WTC11 (cell line): ENCODE data around the gene MRPL54. TPM values are rescaled to one million over a fixed set of nuclear protein-coding genes. Genes with fewer than 3 reads are reported as not detected.

Experiments
- ATAC-seq: fragments of 200-7000 bp; cut with Tn5 transposase; 2 replicates; pipeline ENCODE4 v1.10.0; 2021; ENCODE audit warnings: mild to moderate bottlenecking, moderate library complexity
- CTCF ChIA-PET: fragments of 300-600 bp; sonication (Branson Sonifier 250); formaldehyde crosslinking; loops from one replicate; lab custom pipeline; 2021; ENCODE audit warnings: antibody characterized with exemption; lab: Charles Lee
- POLR2A ChIA-PET: fragments of 350-600 bp; sonication (Branson Sonifier 250); formaldehyde crosslinking; loops from one replicate; lab custom pipeline; 2021; ENCODE audit warnings: antibody characterized with exemption; lab: Charles Lee
- DNase-seq: peaks from one replicate; pipeline ENCODE4 v3.0.0; 2021; ENCODE audit warnings: low spot score
- H3K27ac Mint-ChIP-seq: 2 replicates; pipeline ENCODE4 v1.8.0; 2021; ENCODE audit warnings: mixed read lengths
- H3K27me3 Mint-ChIP-seq: 2 replicates; pipeline ENCODE4 v1.8.0; 2021; ENCODE audit warnings: low read depth, mild to moderate bottlenecking, moderate library complexity, mixed read lengths
- H3K36me3 Mint-ChIP-seq: 2 replicates; pipeline ENCODE4 v1.8.0; 2021; ENCODE audit warnings: mixed read lengths
- H3K4me1 Mint-ChIP-seq: 2 replicates; pipeline ENCODE4 v1.8.0; 2022; ENCODE audit warnings: mixed read lengths
- H3K4me3 Mint-ChIP-seq: 2 replicates; pipeline ENCODE4 v1.8.0; 2021; ENCODE audit warnings: mild to moderate bottlenecking, moderate library complexity, mixed read lengths
- H3K9me3 Mint-ChIP-seq: 2 replicates; pipeline ENCODE4 v1.8.0; 2021; ENCODE audit warnings: mixed read lengths
- ATF1 ChIP-seq: sonication (generic); formaldehyde crosslinking; IDR thresholded peaks from 2 replicates; pipeline ENCODE4 v1.8.1; 2023; ENCODE audit warnings: mild to moderate bottlenecking, moderate library complexity, missing genetic modification reagents
- EMX1 ChIP-seq: fragments of 250-450 bp; sonication (Bioruptor Pico); IDR thresholded peaks from 2 replicates; pipeline ENCODE4 v1.8.0; 2021; ENCODE audit warnings: mild to moderate bottlenecking
- GABPB1 ChIP-seq: sonication (generic); formaldehyde crosslinking; IDR thresholded peaks from 2 replicates; pipeline ENCODE4 v1.8.1; 2023; ENCODE audit warnings: mild to moderate bottlenecking, missing genetic modification reagents
- JUN ChIP-seq: sonication (generic); formaldehyde crosslinking; IDR thresholded peaks from 2 replicates; pipeline ENCODE4 v1.8.0; 2023; ENCODE audit warnings: mild to moderate bottlenecking, missing genetic modification reagents
- NFE2L1 ChIP-seq: sonication (generic); formaldehyde crosslinking; IDR thresholded peaks from 2 replicates; pipeline ENCODE4 v1.8.1; 2023; ENCODE audit warnings: missing genetic modification reagents
- NR1H2 ChIP-seq: sonication (generic); formaldehyde crosslinking; IDR thresholded peaks from 2 replicates; pipeline ENCODE4 v1.9.0; 2021; ENCODE audit warnings: mild to moderate bottlenecking, moderate library complexity, missing genetic modification reagents
- NR2C2 ChIP-seq: sonication (generic); formaldehyde crosslinking; IDR thresholded peaks from 2 replicates; pipeline ENCODE4 v1.8.0; 2022; ENCODE audit warnings: mild to moderate bottlenecking, missing genetic modification reagents
- SMAD4 ChIP-seq: sonication (generic); formaldehyde crosslinking; IDR thresholded peaks from 2 replicates; pipeline ENCODE4 v1.8.0; 2022; ENCODE audit warnings: mild to moderate bottlenecking, missing genetic modification reagents
- SOX15 ChIP-seq: fragments of 250-450 bp; sonication (Bioruptor Pico); IDR thresholded peaks from 2 replicates; pipeline ENCODE4 v1.9.0; 2021; ENCODE audit warnings: mild to moderate bottlenecking
- ZNF219 ChIP-seq: sonication (generic); formaldehyde crosslinking; IDR thresholded peaks from 2 replicates; pipeline ENCODE4 v1.8.0; 2023; ENCODE audit warnings: missing genetic modification reagents, mild to moderate bottlenecking, borderline replicate concordance
- ZNF416 ChIP-seq: fragments of 250-450 bp; sonication (Bioruptor Pico); IDR thresholded peaks from 2 replicates; pipeline ENCODE4 v1.9.0; 2021; ENCODE audit warnings: mild to moderate bottlenecking, inconsistent platforms
- total RNA-seq: library from RNA; stranded (reverse); gene quantifications from 3 replicates; pipeline ENCODE4 v1.2.3, GENCODE V29; 2021
- TF ChIP-seq, protein P1 (sequence below): sonication (generic); formaldehyde crosslinking; IDR thresholded peaks from 2 replicates; pipeline ENCODE4 v1.8.1; 2022; ENCODE audit warnings: low read depth, missing genetic modification reagents, borderline replicate concordance
- TF ChIP-seq, protein P2 (sequence below): sonication (generic); formaldehyde crosslinking; IDR thresholded peaks from 2 replicates; pipeline ENCODE4 v1.8.0; 2022; ENCODE audit warnings: mild to moderate bottlenecking, missing genetic modification reagents
- TF ChIP-seq, protein P3 (sequence below): sonication (generic); formaldehyde crosslinking; IDR thresholded peaks from 2 replicates; pipeline ENCODE4 v1.8.1; 2023; ENCODE audit warnings: mild to moderate bottlenecking, missing genetic modification reagents, moderate library complexity
- TF ChIP-seq, protein P4 (sequence below): sonication (generic); formaldehyde crosslinking; IDR thresholded peaks from 2 replicates; pipeline ENCODE4 v1.8.1; 2022; ENCODE audit warnings: missing genetic modification reagents, borderline replicate concordance
- TF ChIP-seq, protein P5 (sequence below): sonication (generic); formaldehyde crosslinking; IDR thresholded peaks from 2 replicates; pipeline ENCODE4 v1.8.1; 2023; ENCODE audit warnings: mild to moderate bottlenecking, missing genetic modification reagents
- TF ChIP-seq, protein P6 (sequence below): sonication (generic); formaldehyde crosslinking; IDR thresholded peaks from 2 replicates; pipeline ENCODE4 v1.8.1; 2023; ENCODE audit warnings: mild to moderate bottlenecking, missing genetic modification reagents
- TF ChIP-seq, protein P7 (sequence below): sonication (generic); formaldehyde crosslinking; IDR thresholded peaks from 2 replicates; pipeline ENCODE4 v1.8.0; 2022; ENCODE audit warnings: mild to moderate bottlenecking, missing genetic modification reagents
- TF ChIP-seq, protein P8 (sequence below): sonication (generic); formaldehyde crosslinking; IDR thresholded peaks from 2 replicates; pipeline ENCODE4 v1.8.1; 2022; ENCODE audit warnings: mild to moderate bottlenecking, moderate library complexity, missing genetic modification reagents

Gene MRPL54
- total RNA-seq, 1 experiment from 2014 or later, result 62.3 TPM

DNA sequence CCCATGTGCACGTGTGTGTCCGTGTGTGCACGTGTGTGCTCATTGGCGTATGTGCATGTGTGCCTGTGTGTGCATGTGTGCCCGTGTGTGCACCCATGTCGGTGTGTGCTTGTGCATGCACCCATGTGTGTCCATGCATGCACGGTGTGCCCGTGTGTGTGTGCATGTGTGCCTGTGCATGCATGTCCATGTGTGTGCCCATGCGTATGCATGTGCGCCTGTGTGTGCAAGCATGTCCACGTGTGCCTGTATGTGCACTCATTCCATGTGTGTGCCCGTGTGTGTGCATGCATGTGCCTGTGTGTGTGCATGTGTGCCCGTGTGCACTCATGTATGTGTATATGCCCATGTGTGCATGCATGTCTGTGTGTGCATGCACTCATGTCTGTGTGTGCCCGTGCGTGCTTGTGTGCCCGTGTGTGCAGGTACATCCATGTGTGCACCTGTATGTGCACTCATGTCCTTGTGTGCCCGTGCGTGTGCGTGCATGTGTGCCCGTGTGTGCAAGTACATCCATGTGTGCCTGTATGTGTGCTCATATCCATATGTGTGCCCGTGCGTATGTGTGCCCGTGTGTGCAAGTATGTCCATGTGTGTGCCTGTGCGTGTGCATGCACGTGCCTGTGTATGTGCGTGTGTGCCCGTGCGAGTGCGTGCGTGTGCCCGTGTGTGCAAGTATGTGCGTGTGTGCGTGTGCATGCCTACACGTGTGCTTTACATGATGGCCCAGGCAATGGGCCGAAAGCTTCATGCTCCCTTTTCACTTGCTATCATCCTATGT lies 45.3 kb downstream of the MRPL54 start:
- peaks cover 7% of the 10 kb centered on the region for H3K9me3 Mint-ChIP-seq
- CTCF ChIA-PET, result interaction anchor here (0.8 to 1.4 kb wide), 2 partner anchors 14 to 24 kb away, joined by 3 to 6 read pairs; no protein-coding TSS in a partner anchor
- H3K4me3 Mint-ChIP-seq, result no peak overlapping the region
- H3K4me1 Mint-ChIP-seq, result no peaks in the 10 kb centered on the region
- H3K36me3 Mint-ChIP-seq, result no peaks in the 10 kb centered on the region
- TF ChIP-seq, protein P1, sequence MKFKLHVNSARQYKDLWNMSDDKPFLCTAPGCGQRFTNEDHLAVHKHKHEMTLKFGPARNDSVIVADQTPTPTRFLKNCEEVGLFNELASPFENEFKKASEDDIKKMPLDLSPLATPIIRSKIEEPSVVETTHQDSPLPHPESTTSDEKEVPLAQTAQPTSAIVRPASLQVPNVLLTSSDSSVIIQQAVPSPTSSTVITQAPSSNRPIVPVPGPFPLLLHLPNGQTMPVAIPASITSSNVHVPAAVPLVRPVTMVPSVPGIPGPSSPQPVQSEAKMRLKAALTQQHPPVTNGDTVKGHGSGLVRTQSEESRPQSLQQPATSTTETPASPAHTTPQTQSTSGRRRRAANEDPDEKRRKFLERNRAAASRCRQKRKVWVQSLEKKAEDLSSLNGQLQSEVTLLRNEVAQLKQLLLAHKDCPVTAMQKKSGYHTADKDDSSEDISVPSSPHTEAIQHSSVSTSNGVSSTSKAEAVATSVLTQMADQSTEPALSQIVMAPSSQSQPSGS (CRISPR knock-in tag), result no peak
- no peak for TF ChIP-seq NR1H2 (CRISPR knock-in tag)
- TF ChIP-seq, protein P2, sequence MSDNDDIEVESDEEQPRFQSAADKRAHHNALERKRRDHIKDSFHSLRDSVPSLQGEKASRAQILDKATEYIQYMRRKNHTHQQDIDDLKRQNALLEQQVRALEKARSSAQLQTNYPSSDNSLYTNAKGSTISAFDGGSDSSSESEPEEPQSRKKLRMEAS (CRISPR knock-in tag), result no peak
- TF ChIP-seq NFE2L1, result no peak
- H3K27ac Mint-ChIP-seq, result no peak overlapping the region
- POLR2A ChIA-PET, result no interaction called here
- peaks cover 3% of the 10 kb centered on the region; the same call in 1 of the 2 replicates for H3K27me3 Mint-ChIP-seq
- DNase-seq (no peak), ATAC-seq (no peak)

DNA sequence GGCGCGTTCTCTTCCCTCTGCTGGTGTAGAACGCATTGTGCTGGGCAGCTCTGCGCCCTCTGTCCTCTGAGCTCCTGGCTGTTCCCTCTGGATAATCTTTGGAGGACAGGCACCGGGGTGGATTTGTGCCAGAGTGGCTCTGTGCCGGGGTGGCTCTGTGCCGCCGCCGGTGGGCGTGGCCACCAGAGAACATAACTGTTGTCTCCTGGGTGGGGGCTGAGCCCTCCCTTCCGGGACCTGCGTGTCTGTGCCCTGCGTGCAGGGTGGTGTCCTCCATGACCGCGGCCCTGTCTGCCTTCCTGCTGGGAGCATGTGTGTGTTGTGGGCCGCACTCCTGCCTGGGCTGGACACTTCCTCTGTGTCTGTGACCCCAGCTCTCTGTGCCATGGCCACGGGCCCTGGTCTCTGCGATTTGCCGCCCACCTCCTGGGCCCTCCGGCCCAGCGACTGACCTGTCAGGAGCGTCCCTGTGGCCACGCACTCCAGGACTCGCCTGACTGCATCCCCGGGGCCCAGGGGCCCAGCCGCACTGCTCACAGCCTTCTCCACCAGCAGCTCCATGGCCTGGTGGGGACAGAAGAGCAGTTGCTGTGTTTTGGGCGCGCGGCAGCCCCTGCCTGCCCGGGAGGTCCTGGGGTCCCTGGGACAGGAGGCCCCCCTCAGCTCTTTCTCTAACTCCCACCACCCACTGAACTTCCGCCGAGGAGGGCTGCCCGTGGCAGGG lies 46.1 kb downstream of the MRPL54 start:
- CTCF ChIA-PET, result interaction anchor here (0.7 to 1.4 kb wide), 4 partner anchors 10 to 25 kb away, joined by 3 to 6 read pairs (median 3); no protein-coding TSS in a partner anchor

More for the DNA sequence above, 46.1 kb downstream of the MRPL54 start:
- H3K36me3 Mint-ChIP-seq, result no peaks in the 10 kb centered on the region
- TF ChIP-seq ZNF416 (no peak), SMAD4 (no peak), NR2C2 (CRISPR knock-in tag) (no peak), ATF1 (no peak), EMX1 (CRISPR knock-in tag) (no peak), GABPB1 (no peak), SOX15 (CRISPR knock-in tag) (no peak), ZNF219 (CRISPR knock-in tag) (no peak), JUN (CRISPR knock-in tag) (no peak)
- TF ChIP-seq, protein P3, sequence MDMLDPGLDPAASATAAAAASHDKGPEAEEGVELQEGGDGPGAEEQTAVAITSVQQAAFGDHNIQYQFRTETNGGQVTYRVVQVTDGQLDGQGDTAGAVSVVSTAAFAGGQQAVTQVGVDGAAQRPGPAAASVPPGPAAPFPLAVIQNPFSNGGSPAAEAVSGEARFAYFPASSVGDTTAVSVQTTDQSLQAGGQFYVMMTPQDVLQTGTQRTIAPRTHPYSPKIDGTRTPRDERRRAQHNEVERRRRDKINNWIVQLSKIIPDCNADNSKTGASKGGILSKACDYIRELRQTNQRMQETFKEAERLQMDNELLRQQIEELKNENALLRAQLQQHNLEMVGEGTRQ (CRISPR knock-in tag), result no peak
- TF ChIP-seq, protein P4, sequence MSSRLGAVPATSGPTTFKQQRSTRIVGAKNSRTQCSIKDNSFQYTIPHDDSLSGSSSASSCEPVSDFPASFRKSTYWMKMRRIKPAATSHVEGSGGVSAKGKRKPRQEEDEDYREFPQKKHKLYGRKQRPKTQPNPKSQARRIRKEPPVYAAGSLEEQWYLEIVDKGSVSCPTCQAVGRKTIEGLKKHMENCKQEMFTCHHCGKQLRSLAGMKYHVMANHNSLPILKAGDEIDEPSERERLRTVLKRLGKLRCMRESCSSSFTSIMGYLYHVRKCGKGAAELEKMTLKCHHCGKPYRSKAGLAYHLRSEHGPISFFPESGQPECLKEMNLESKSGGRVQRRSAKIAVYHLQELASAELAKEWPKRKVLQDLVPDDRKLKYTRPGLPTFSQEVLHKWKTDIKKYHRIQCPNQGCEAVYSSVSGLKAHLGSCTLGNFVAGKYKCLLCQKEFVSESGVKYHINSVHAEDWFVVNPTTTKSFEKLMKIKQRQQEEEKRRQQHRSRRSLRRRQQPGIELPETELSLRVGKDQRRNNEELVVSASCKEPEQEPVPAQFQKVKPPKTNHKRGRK (CRISPR knock-in tag), result no peak
- TF ChIP-seq, protein P5, sequence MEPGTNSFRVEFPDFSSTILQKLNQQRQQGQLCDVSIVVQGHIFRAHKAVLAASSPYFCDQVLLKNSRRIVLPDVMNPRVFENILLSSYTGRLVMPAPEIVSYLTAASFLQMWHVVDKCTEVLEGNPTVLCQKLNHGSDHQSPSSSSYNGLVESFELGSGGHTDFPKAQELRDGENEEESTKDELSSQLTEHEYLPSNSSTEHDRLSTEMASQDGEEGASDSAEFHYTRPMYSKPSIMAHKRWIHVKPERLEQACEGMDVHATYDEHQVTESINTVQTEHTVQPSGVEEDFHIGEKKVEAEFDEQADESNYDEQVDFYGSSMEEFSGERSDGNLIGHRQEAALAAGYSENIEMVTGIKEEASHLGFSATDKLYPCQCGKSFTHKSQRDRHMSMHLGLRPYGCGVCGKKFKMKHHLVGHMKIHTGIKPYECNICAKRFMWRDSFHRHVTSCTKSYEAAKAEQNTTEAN (CRISPR knock-in tag), result no peak
- TF ChIP-seq, protein P6, sequence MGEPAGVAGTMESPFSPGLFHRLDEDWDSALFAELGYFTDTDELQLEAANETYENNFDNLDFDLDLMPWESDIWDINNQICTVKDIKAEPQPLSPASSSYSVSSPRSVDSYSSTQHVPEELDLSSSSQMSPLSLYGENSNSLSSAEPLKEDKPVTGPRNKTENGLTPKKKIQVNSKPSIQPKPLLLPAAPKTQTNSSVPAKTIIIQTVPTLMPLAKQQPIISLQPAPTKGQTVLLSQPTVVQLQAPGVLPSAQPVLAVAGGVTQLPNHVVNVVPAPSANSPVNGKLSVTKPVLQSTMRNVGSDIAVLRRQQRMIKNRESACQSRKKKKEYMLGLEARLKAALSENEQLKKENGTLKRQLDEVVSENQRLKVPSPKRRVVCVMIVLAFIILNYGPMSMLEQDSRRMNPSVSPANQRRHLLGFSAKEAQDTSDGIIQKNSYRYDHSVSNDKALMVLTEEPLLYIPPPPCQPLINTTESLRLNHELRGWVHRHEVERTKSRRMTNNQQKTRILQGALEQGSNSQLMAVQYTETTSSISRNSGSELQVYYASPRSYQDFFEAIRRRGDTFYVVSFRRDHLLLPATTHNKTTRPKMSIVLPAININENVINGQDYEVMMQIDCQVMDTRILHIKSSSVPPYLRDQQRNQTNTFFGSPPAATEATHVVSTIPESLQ (CRISPR knock-in tag), result no peak
- TF ChIP-seq, protein P7, sequence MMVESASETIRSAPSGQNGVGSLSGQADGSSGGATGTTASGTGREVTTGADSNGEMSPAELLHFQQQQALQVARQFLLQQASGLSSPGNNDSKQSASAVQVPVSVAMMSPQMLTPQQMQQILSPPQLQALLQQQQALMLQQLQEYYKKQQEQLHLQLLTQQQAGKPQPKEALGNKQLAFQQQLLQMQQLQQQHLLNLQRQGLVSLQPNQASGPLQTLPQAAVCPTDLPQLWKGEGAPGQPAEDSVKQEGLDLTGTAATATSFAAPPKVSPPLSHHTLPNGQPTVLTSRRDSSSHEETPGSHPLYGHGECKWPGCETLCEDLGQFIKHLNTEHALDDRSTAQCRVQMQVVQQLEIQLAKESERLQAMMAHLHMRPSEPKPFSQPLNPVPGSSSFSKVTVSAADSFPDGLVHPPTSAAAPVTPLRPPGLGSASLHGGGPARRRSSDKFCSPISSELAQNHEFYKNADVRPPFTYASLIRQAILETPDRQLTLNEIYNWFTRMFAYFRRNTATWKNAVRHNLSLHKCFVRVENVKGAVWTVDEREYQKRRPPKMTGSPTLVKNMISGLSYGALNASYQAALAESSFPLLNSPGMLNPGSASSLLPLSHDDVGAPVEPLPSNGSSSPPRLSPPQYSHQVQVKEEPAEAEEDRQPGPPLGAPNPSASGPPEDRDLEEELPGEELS (CRISPR knock-in tag), result no peak
- TF ChIP-seq, protein P1 (CRISPR knock-in tag), result no peak
- TF ChIP-seq, protein P8, sequence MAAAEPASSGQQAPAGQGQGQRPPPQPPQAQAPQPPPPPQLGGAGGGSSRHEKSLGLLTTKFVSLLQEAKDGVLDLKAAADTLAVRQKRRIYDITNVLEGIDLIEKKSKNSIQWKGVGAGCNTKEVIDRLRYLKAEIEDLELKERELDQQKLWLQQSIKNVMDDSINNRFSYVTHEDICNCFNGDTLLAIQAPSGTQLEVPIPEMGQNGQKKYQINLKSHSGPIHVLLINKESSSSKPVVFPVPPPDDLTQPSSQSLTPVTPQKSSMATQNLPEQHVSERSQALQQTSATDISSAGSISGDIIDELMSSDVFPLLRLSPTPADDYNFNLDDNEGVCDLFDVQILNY, result no peak
- H3K27me3 Mint-ChIP-seq, result no peaks in the 10 kb centered on the region
- POLR2A ChIA-PET, result no interaction called here
- H3K27ac Mint-ChIP-seq, result no peak overlapping the region
- no peaks in the 10 kb centered on the region for H3K4me1 Mint-ChIP-seq
- no peak overlapping the region for H3K4me3 Mint-ChIP-seq
- peaks cover 7% of the 10 kb centered on the region for H3K9me3 Mint-ChIP-seq
- DNase-seq (no peak), ATAC-seq (no peak)
